Endothelial cell of umbilical vein (primary cell): ENCODE results near the gene B4GALNT3. TPM values are rescaled to one million over a fixed set of nuclear protein-coding genes. Genes with fewer than 3 reads are reported as not detected.

Experiments used
- BruUV-seq: library from RNA; stranded (reverse); fragments of 400-500 nt; replicated peaks from 2 replicates; lab custom pipeline; 2021; lab: Mats Ljungman, UMichigan
- CTCF ChIA-PET: fragments of 300-600, 350-600 bp; sonication (Branson Sonifier 250); formaldehyde crosslinking; loops from one replicate; lab custom pipeline; 2021; ENCODE audit warnings: antibody characterized with exemption, inconsistent platforms; lab: Charles Lee
- POLR2A ChIA-PET: fragments of 300-600, 350-600 bp; sonication (Branson Sonifier 250); formaldehyde crosslinking; loops from one replicate; lab custom pipeline; 2021; ENCODE audit warnings: antibody characterized with exemption, inconsistent platforms; lab: Charles Lee
- DNase-seq: peaks from one replicate; pipeline ENCODE4 v3.0.0-alpha.2; 2011; ENCODE audit warnings: low read depth, low spot score
- FAIRE-seq: peaks from 2 replicates; lab custom pipeline; 2011; peaks lifted over from hg19 to GRCh38; lab: Jason Lieb, UNC
- H2AFZ ChIP-seq: 2 replicates; pipeline ENCODE4 v1.6.0; 2012; ENCODE audit warnings: low read depth, low read length, control low read depth, inconsistent platforms
- H3K27ac ChIP-seq: 2 replicates; pipeline ENCODE4 v1.5.1; 2011; ENCODE audit warnings: low read depth, mild to moderate bottlenecking, control low read depth, low read length, moderate library complexity; ENCODE audit not compliant: insufficient read depth
- H3K27me3 ChIP-seq, 2 experiments: 2 replicates each; pipeline versions ENCODE4 v1.6.0 to v1.6.1; 2011; ENCODE audit warnings: low read length in 2 of 2, mixed read lengths in 1 of 2; ENCODE audit not compliant: control insufficient read depth in 2 of 2, insufficient read depth in 2 of 2
- H3K36me3 ChIP-seq, 2 experiments: 2 replicates in 1 of 2; 3 replicates in 1 of 2; pipeline ENCODE4 v1.5.1; 2011; ENCODE audit warnings: low read length in 2 of 2, mild to moderate bottlenecking in 1 of 2, moderate library complexity in 1 of 2; ENCODE audit not compliant: control insufficient read depth in 2 of 2, insufficient read depth in 2 of 2; ENCODE audit errors: extremely low read depth in 1 of 2
- H3K4me1 ChIP-seq: 3 replicates; pipeline ENCODE4 v1.5.1; 2011; ENCODE audit warnings: mild to moderate bottlenecking, low read length; ENCODE audit not compliant: control insufficient read depth, insufficient read depth; ENCODE audit errors: extremely low read depth
- H3K4me2 ChIP-seq: 2 replicates; pipeline ENCODE4 v1.6.1; 2011; ENCODE audit warnings: low read length, control low read depth, mixed read lengths; ENCODE audit not compliant: insufficient read depth
- H3K4me3 ChIP-seq, 3 experiments: fragments of 200-600 bp in 1 of 3; sonication (generic), shearing (Covaris generic) in 1 of 3; replicated peaks in 1 of 3; 2 replicates each; pipeline ENCODE4 v1.5.1; 2011 to 2016; ENCODE audit warnings: control low read depth in 3 of 3, low read length in 3 of 3, mild to moderate bottlenecking in 2 of 3, inconsistent platforms in 1 of 3, low read depth in 1 of 3, moderate library complexity in 1 of 3; ENCODE audit not compliant: insufficient read depth in 1 of 3
- H3K79me2 ChIP-seq: 2 replicates; pipeline ENCODE4 v1.6.0; 2012; ENCODE audit warnings: low read length, inconsistent platforms; ENCODE audit not compliant: control insufficient read depth, insufficient read depth
- H3K9ac ChIP-seq: replicated peaks from 2 replicates; pipeline ENCODE3; 2011; ENCODE audit warnings: low read length, control low read depth; ENCODE audit not compliant: insufficient read depth; ENCODE audit errors: extremely low read depth
- H3K9me1 ChIP-seq: replicated peaks from 3 replicates; pipeline ENCODE4 v1.6.0; 2011; ENCODE audit warnings: mild to moderate bottlenecking, low read length; ENCODE audit not compliant: control insufficient read depth, insufficient read depth; ENCODE audit errors: extremely low read depth
- H3K9me3 ChIP-seq: replicated peaks from 2 replicates; pipeline ENCODE4 v1.5.1; 2012; ENCODE audit warnings: low read length, inconsistent platforms; ENCODE audit not compliant: control insufficient read depth, insufficient read depth
- H4K20me1 ChIP-seq: replicated peaks from 2 replicates; pipeline ENCODE3; 2011; ENCODE audit warnings: mild to moderate bottlenecking, low read length; ENCODE audit not compliant: control insufficient read depth, insufficient read depth; ENCODE audit errors: extremely low read depth
- CTCF ChIP-seq, 2 donors: IDR thresholded peaks; 1 replicate in 1 of 2; 2 replicates in 1 of 2; pipeline ENCODE4 v1.5.1; 2011; ENCODE audit warnings: low read length in 2 of 2, mild to moderate bottlenecking in 2 of 2, moderate library complexity in 2 of 2, control low read depth in 1 of 2, inconsistent platforms in 1 of 2, low read depth in 1 of 2; ENCODE audit not compliant: insufficient read depth in 1 of 2; ENCODE audit errors: extremely low read depth in 1 of 2
- EZH2 ChIP-seq: IDR thresholded peaks from 2 replicates; pipeline ENCODE4 v1.6.1; 2012; ENCODE audit warnings: borderline replicate concordance, low read depth, mild to moderate bottlenecking, moderate library complexity, low read length, inconsistent platforms; ENCODE audit not compliant: severe bottlenecking
- FOS ChIP-seq: IDR thresholded peaks from 2 replicates; pipeline ENCODE4 v1.6.1; 2011; ENCODE audit warnings: mild to moderate bottlenecking, low read length, moderate library complexity, borderline replicate concordance; ENCODE audit not compliant: insufficient read depth
- GATA2 ChIP-seq: IDR thresholded peaks from 2 replicates; pipeline ENCODE4 v1.7.0; 2011; ENCODE audit warnings: low read depth, mild to moderate bottlenecking, moderate library complexity, mixed read lengths, low read length; ENCODE audit not compliant: insufficient read length, insufficient read depth
- JUN ChIP-seq: IDR thresholded peaks from 2 replicates; pipeline ENCODE4 v1.6.1; 2011; ENCODE audit warnings: borderline replicate concordance, low read depth; ENCODE audit not compliant: insufficient read length, insufficient read depth
- MAX ChIP-seq: IDR thresholded peaks from 2 replicates; pipeline ENCODE4 v1.6.1; 2011; ENCODE audit not compliant: insufficient read depth, insufficient read length
- MYC ChIP-seq: IDR thresholded peaks from one replicate; pipeline ENCODE4 v1.6.1; 2011; ENCODE audit warnings: mild to moderate bottlenecking, low read depth, low read length
- POLR2A ChIP-seq: IDR thresholded peaks from 2 replicates; pipeline ENCODE4 v1.6.1; 2012; ENCODE audit warnings: low read depth, mild to moderate bottlenecking, control low read depth, low read length
- POLR2AphosphoS5 ChIP-seq: IDR thresholded peaks from 2 replicates; pipeline ENCODE4 v1.6.1; 2012; ENCODE audit warnings: low read depth, mild to moderate bottlenecking, control low read depth, low read length, moderate library complexity; ENCODE audit not compliant: insufficient read depth
- dilution Hi-C: fragments of 300-500 bp; cut with MboI; formaldehyde crosslinking; loops from one replicate; pipeline ENCODE4 v1.15.0; 2019; ENCODE audit warnings: low sequenced_read_pairs; ENCODE audit not compliant: extremely low pct_ligation_motif_present
- intact Hi-C: fragments of 100-400 bp; cut with micrococcal nuclease; formaldehyde crosslinking; loops from one replicate; pipeline ENCODE4 v1.10.0; 2022
- polyA plus RNA-seq, 4 experiments: library from polyadenylated mRNA; depleted of rRNA in 3 of 4; stranded (reverse) in 3 of 4; unstranded in 1 of 4; fragments of >200 nt; gene quantifications; 2 replicates each; pipeline versions ENCODE4 v1.2.1 to v1.2.3, GENCODE V29; 2011 to 2012; ENCODE audit warnings: missing spikeins in 1 of 4
- total RNA-seq: library from RNA; stranded (reverse); gene quantifications from 2 replicates; pipeline ENCODE4 v1.2.3, GENCODE V29; 2021

The B4GALNT3 gene
- total and polyA plus RNA-seq, 2 donors (not counting 3 experiments of a cell fraction or from before 2014, with no cell fraction given), result 0.07 TPM; not detected in 1

GRCh38 chr12:534216-534615 lies 74.5 kb downstream of the B4GALNT3 start:
- no peak overlapping the region for H3K4me3 ChIP-seq
- FAIRE-seq, result no peak
- peaks cover 14% of the 10 kb centered on the region for H3K4me1 ChIP-seq
- no peak overlapping the region for H3K4me2 ChIP-seq
- H2AFZ ChIP-seq, result no peak overlapping the region
- H3K27me3 ChIP-seq, result peaks cover 14 to 17% of the 10 kb centered on the region in 2 experiments
- no peak overlapping the region for H3K9ac ChIP-seq
- no peak for TF ChIP-seq POLR2AphosphoS5
- TF ChIP-seq JUN, result no peak
- no peak for TF ChIP-seq MYC
- no peak for TF ChIP-seq MAX
- TF ChIP-seq GATA2, result no peak
- no peak for TF ChIP-seq CTCF (IDR thresholded peaks at IDR 0.05; ENCODE audit: extremely low read depth in 1 of 2, insufficient read depth in 1 of 2, low read depth in 1 of 2, low read length in 2 of 2)
- TF ChIP-seq FOS, result no peak
- TF ChIP-seq EZH2, result no peak
- TF ChIP-seq POLR2A, result no peak
- no peak for DNase-seq
- intact Hi-C loops (no loop called here), dilution Hi-C loops (no loop called here)
- no peak overlapping the region for H3K27ac ChIP-seq
- ChIA-PET CTCF (interaction anchor here (1.7 kb wide), 1 partner anchor 25 kb away, joined by 4 read pairs; no protein-coding TSS in a partner anchor), POLR2A (no interaction called here)
- no peaks in the 10 kb centered on the region for H3K9me1 ChIP-seq
- no peaks in the 10 kb centered on the region for H4K20me1 ChIP-seq
- H3K79me2 ChIP-seq, result no peaks in the 10 kb centered on the region
- H3K9me3 ChIP-seq, result no peaks in the 10 kb centered on the region
- H3K36me3 ChIP-seq, result no peaks in the 10 kb centered on the region
- BruUV-seq, result no TSS peak
